Measurements from ENCODE around the gene DAPP1.

DAPP1 gene

GRCh38 chr4:99859618-99860017 is 43.0 kb downstream of the DAPP1 start:
- no peaks in the 10 kb centered on the region for H3K36me3 ChIP-seq (ENCODE audit: insufficient read depth, low read length)
- H3K4me2 ChIP-seq (ENCODE audit: low read depth, low read length, poor library complexity, severe bottlenecking) = no peak overlapping the region
- H3K4me3 ChIP-seq (ENCODE audit: low read length, poor library complexity, severe bottlenecking) = no peak overlapping the region
- H3K4me1 ChIP-seq (ENCODE audit: insufficient read depth, low read length, poor library complexity, severe bottlenecking) = no peaks in the 10 kb centered on the region
- no peaks in the 10 kb centered on the region for H3F3A ChIP-seq (ENCODE audit: low read depth)
- no peak overlapping the region for H2AFZ ChIP-seq (ENCODE audit: low read length)
- TF ChIP-seq EZH2phosphoT487 (IDR thresholded peaks at IDR 0.05; ENCODE audit: borderline replicate concordance) (no peak), CTCF (conservative IDR thresholded peaks at IDR 0.05; ENCODE audit: low read length) (no peak)
- H3K9me3 ChIP-seq (ENCODE audit: insufficient read depth, low read depth, low read length) = no peaks in the 10 kb centered on the region
- no peaks in the 10 kb centered on the region for H3K9me2 ChIP-seq (replicated peaks; ENCODE audit: low read depth, low read length)
- H3K9ac ChIP-seq (ENCODE audit: low read depth, low read length, poor library complexity, severe bottlenecking) = no peak overlapping the region
- no peaks in the 10 kb centered on the region for H4K20me1 ChIP-seq (ENCODE audit: insufficient read depth, low read length, poor library complexity, severe bottlenecking)
- H3K27me3 ChIP-seq (ENCODE audit: insufficient read depth, low read length, poor library complexity, severe bottlenecking) = no peaks in the 10 kb centered on the region
- H3K79me2 ChIP-seq (ENCODE audit: insufficient read depth, low read length) = no peaks in the 10 kb centered on the region

GRCh38 chr4:99860521-99860920 is 43.9 kb downstream of the DAPP1 start:
- no peak overlapping the region for H3K9ac ChIP-seq (ENCODE audit: low read depth, low read length, poor library complexity, severe bottlenecking)
- H3K36me3 ChIP-seq (ENCODE audit: insufficient read depth, low read length) = no peaks in the 10 kb centered on the region

GRCh38 chr4:99861120-99861905 is 44.7 kb downstream of the DAPP1 start:
- Histone ChIP-seq H3K36me3 (ENCODE audit: insufficient read depth, low read length) (no peaks in the 10 kb centered on the region), H4K20me1 (ENCODE audit: insufficient read depth, low read length, poor library complexity, severe bottlenecking) (no peaks in the 10 kb centered on the region), H2AFZ (ENCODE audit: low read length) (peak overlapping the region; percentile 19; the same call in 1 of the 2 replicates), H3F3A (ENCODE audit: low read depth) (no peaks in the 10 kb centered on the region), H3K9me2 (replicated peaks; ENCODE audit: low read depth, low read length) (no peaks in the 10 kb centered on the region), H3K9me3 (ENCODE audit: insufficient read depth, low read depth, low read length) (no peaks in the 10 kb centered on the region), H3K27me3 (ENCODE audit: insufficient read depth, low read length, poor library complexity, severe bottlenecking) (no peaks in the 10 kb centered on the region), H3K9ac (ENCODE audit: low read depth, low read length, poor library complexity, severe bottlenecking) (no peak overlapping the region), H3K4me2 (ENCODE audit: low read depth, low read length, poor library complexity, severe bottlenecking) (no peak overlapping the region), H3K4me1 (ENCODE audit: insufficient read depth, low read length, poor library complexity, severe bottlenecking) (no peaks in the 10 kb centered on the region), H3K79me2 (ENCODE audit: insufficient read depth, low read length) (no peaks in the 10 kb centered on the region), H3K4me3 (ENCODE audit: low read length, poor library complexity, severe bottlenecking) (no peak overlapping the region)
- TF ChIP-seq EZH2phosphoT487 (IDR thresholded peaks at IDR 0.05; ENCODE audit: borderline replicate concordance) (no peak), CTCF (conservative IDR thresholded peaks at IDR 0.05; ENCODE audit: low read length) (no peak)

More at GRCh38 chr4:99860521-99860920, 43.9 kb downstream of the DAPP1 start:
- no peaks in the 10 kb centered on the region for H3K27me3 ChIP-seq (ENCODE audit: insufficient read depth, low read length, poor library complexity, severe bottlenecking)
- H3F3A ChIP-seq (ENCODE audit: low read depth) = no peaks in the 10 kb centered on the region
- H2AFZ ChIP-seq (ENCODE audit: low read length) = no peak overlapping the region
- H3K79me2 ChIP-seq (ENCODE audit: insufficient read depth, low read length) = no peaks in the 10 kb centered on the region
- no peaks in the 10 kb centered on the region for H4K20me1 ChIP-seq (ENCODE audit: insufficient read depth, low read length, poor library complexity, severe bottlenecking)
- H3K4me1 ChIP-seq (ENCODE audit: insufficient read depth, low read length, poor library complexity, severe bottlenecking) = no peaks in the 10 kb centered on the region
- no peaks in the 10 kb centered on the region for H3K9me2 ChIP-seq (replicated peaks; ENCODE audit: low read depth, low read length)
- H3K4me3 ChIP-seq (ENCODE audit: low read length, poor library complexity, severe bottlenecking) = no peak overlapping the region
- no peaks in the 10 kb centered on the region for H3K9me3 ChIP-seq (ENCODE audit: insufficient read depth, low read depth, low read length)
- no peak overlapping the region for H3K4me2 ChIP-seq (ENCODE audit: low read depth, low read length, poor library complexity, severe bottlenecking)
- TF ChIP-seq EZH2phosphoT487 (IDR thresholded peaks at IDR 0.05; ENCODE audit: borderline replicate concordance) (no peak), CTCF (conservative IDR thresholded peaks at IDR 0.05; ENCODE audit: low read length) (no peak)

Data from Loucy (cell line).